Omental fat pad (tissue), 4 donors: ENCODE measurements around the gene ZFHX3. TPM values are rescaled to one million over a fixed set of nuclear protein-coding genes. Genes with fewer than 3 reads are reported as not detected.

Source experiments
- ATAC-seq: fragments of 150-250 bp; one replicate; pipeline ENCODE4 v1.9.1; 2016; ENCODE audit warnings: mild to moderate bottlenecking, moderate library complexity; ENCODE audit not compliant: low FRiP score
- DNase-seq: peaks from one replicate; pipeline ENCODE4 v3.0.0-alpha.2; 2019; ENCODE audit warnings: low spot score
- total RNA-seq, 4 donors: library from RNA; depleted of rRNA; stranded (reverse); fragments of >200 nt; gene quantifications; one replicate each; pipeline ENCODE4 v1.1.0, GENCODE V29; 2016
- TF ChIP-seq, protein P1 (sequence below), 3 donors: fragments of 450-650 bp; IDR thresholded peaks; one replicate each; pipeline ENCODE4 v1.5.1; 2016 to 2017; ENCODE audit warnings: antibody characterized with exemption in 3 of 3, mild to moderate bottlenecking in 3 of 3, moderate library complexity in 2 of 3

Gene ZFHX3
- total RNA-seq, 4 donors from 2014 or later = 11.8 to 35.2 (median 13.7) TPM

DNA sequence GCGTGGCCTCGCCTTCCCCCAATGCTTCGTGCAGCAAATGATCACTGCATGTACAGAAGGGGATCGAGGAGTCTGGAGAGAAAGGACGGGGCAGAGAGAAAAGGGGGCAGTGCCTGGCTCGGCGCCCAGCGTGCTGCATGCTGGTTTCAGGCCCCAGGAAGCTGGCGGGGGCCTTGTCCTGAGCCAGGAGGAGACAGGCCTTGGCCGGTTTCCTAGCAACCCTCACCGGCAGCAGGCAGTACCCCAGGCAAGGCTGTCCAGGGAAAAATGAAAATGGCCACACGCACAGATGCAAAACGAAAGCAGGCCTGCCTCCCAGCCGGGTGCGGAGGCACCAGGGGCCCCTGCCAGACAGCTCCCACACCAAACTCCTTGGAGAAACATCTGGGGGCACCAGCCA lies 126.3 kb downstream of the ZFHX3 start:
- TF ChIP-seq, protein P1, sequence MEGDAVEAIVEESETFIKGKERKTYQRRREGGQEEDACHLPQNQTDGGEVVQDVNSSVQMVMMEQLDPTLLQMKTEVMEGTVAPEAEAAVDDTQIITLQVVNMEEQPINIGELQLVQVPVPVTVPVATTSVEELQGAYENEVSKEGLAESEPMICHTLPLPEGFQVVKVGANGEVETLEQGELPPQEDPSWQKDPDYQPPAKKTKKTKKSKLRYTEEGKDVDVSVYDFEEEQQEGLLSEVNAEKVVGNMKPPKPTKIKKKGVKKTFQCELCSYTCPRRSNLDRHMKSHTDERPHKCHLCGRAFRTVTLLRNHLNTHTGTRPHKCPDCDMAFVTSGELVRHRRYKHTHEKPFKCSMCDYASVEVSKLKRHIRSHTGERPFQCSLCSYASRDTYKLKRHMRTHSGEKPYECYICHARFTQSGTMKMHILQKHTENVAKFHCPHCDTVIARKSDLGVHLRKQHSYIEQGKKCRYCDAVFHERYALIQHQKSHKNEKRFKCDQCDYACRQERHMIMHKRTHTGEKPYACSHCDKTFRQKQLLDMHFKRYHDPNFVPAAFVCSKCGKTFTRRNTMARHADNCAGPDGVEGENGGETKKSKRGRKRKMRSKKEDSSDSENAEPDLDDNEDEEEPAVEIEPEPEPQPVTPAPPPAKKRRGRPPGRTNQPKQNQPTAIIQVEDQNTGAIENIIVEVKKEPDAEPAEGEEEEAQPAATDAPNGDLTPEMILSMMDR (IDR thresholded peaks at IDR 0.05) = no peak
- no peak for ATAC-seq
- DNase-seq = no peak

DNA sequence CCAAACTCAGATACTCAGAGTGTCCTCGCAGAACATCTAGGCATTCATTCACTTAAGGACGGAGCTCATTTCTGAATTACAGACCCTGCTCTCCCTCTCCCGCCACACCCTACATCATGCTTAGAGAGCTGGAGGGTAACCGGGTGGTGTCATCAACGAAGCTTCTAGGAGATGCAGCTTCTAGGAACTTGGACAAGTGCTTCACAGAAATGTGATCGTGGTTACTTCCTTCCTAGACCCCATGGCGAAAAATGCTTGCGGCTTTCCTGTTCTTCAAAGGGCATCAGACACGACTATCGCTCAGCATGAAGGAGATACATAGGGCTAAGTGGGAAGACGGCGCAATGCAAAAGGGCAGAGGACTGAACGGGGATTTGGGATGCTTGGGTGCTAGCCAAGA lies 126.8 kb downstream of the ZFHX3 start:
- no peak for DNase-seq
- no peak for ATAC-seq
- TF ChIP-seq, protein P1 (IDR thresholded peaks at IDR 0.05) = no peak

DNA sequence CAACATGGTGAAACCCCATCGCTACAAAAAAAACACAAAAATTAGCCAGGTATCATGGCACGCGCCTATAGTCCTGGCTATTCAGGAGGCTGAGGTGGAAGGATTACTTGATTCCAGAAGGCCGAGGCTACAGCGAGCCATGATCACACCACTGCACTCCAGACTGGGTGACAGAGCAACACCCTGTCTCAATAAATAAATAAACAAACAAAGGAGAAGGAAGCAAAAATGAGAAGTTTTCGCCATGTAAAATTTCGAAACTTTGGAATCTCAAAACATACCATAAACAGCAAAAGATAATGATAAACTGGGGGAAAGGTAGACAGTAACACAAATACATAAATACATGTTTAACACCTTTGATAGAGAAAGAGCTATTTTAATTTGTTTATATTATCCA lies 130.9 kb downstream of the ZFHX3 start:
- ATAC-seq (no peak), DNase-seq (no peak)
- TF ChIP-seq, protein P1 (IDR thresholded peaks at IDR 0.05) = no peak

DNA sequence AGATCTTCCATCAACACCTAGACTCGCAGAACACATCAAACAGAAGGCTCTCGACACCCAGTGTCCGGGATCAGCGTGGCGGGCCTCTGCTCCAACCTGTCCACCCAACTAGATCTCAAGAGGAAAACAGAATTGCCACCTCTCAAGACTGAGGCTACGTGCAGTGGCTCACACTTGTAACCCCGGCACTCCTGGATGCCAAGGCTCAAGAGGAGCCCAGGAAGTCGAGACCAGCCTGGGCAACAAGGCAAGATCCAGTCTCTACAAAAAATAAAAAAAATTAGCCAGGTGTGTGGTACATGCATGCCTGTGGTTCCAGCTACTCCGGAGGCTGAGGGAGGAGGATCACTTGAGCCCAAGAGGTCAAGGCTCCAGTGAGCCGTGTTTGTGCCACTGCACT lies 132.6 kb downstream of the ZFHX3 start:
- ATAC-seq (no peak), DNase-seq (no peak)
- TF ChIP-seq, protein P1 (IDR thresholded peaks at IDR 0.05) = no peak

DNA sequence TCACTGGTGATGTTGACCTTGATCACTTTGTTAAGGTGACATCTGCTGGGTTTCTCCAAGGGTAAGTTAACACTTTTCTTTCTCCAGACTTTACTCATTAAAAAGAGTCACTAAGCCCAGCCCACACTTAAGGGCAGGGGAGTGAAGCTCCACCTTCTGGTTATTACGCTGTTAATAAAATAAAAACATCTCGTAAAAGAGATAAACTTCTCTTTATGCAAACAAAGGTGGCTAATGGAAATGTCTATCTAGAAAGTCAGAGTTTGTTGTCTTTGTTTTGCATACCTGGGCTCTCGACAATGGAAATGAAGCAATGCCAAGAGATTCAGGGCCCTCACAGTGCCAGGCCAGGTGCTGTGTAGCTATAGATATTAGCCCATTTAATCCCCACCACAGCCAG lies 134.4 kb downstream of the ZFHX3 start:
- ATAC-seq (no peak), DNase-seq (no peak)
- TF ChIP-seq, protein P1 (IDR thresholded peaks at IDR 0.05) = no peak

DNA sequence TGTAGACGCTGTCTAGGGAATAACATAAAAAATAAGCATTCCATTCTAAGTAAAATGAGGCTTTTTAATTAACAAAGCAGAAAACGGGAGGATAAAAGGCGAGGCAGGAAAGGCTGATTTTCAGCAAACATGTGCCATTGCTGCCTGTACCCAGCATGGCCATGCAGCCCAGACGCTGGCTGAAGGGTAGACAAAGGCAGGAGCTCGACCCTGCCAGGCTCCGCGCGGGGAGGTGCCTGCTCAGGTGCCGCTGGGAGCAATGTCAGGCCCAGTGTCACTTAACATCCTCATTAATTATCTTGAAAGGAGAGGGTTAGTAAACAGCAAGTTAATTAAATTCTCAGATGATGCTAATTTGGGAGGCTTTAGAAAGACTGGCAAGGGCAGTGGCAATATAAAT lies 136.0 kb downstream of the ZFHX3 start:
- DNase-seq (no peak), ATAC-seq (no peak)
- TF ChIP-seq, protein P1 (IDR thresholded peaks at IDR 0.05) = no peak

DNA sequence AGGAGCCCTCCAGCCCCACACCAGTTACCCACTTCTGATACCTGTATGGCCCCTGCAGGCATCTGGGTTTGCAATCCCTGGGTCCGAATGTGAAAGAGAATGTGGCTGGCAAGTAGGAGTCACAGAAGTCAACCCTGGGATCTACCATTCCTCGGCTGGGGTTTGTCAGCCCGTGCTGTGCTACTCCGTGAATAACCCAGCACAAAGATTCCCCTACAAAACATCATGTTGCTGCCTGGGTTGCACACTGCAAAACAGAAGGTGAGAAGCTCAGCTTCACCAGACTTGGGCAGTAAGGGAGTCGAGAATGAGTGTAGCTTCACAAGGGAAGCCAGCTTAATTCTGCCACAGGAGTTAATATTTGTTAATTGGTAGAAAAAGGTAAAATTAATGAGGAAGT lies 137.1 kb downstream of the ZFHX3 start:
- TF ChIP-seq, protein P1 (IDR thresholded peaks at IDR 0.05) = no peak
- DNase-seq = no peak

More for the DNA sequence above, 137.1 kb downstream of the ZFHX3 start:
- no peak for ATAC-seq
